Activated T-cell treated with anti-CD3 and anti-CD28 coated beads, Interleukin-2, amount 50 U/mL, for 72 hours (primary cell): ENCODE results near the gene SSC5D. TPM values are rescaled to one million over a fixed set of nuclear protein-coding genes. Genes with fewer than 3 reads are reported as not detected.

ENCODE experiments used
- ATAC-seq, 2 donors: fragments of 150-1000 bp; cut with Tn5 transposase; replicated peaks in 1 of 2; 2 replicates each; pipeline ENCODE4 v1.10.0; 2021; ENCODE audit warnings: moderate library complexity in 2 of 2, mild to moderate bottlenecking in 1 of 2
- DNase-seq, 2 donors: peaks; one replicate each; pipeline ENCODE4 v3.0.0; 2021 to 2022; ENCODE audit warnings: mixed read lengths in 1 of 2
- H3K27ac Mint-ChIP-seq: one replicate; pipeline ENCODE4 v1.8.0; 2022; ENCODE audit warnings: mild to moderate bottlenecking, moderate library complexity, mixed read lengths
- H3K27me3 Mint-ChIP-seq: one replicate; pipeline ENCODE4 v1.8.0; 2022; ENCODE audit warnings: low read depth, mixed read lengths
- H3K36me3 Mint-ChIP-seq, 2 donors: one replicate each; pipeline ENCODE4 v1.8.0; 2022; ENCODE audit warnings: mixed read lengths in 2 of 2, mild to moderate bottlenecking in 1 of 2; ENCODE audit not compliant: insufficient read depth in 2 of 2
- H3K4me1 Mint-ChIP-seq: one replicate; pipeline ENCODE4 v1.8.0; 2022; ENCODE audit warnings: low read depth, mixed read lengths
- H3K4me3 Mint-ChIP-seq, 2 donors: one replicate each; pipeline ENCODE4 v1.8.0; 2022; ENCODE audit warnings: mild to moderate bottlenecking in 2 of 2, mixed read lengths in 2 of 2, moderate library complexity in 2 of 2
- H3K9me3 Mint-ChIP-seq, 2 donors: one replicate each; pipeline ENCODE4 v1.8.0; 2022; ENCODE audit warnings: mixed read lengths in 2 of 2
- total RNA-seq, 2 donors: library from RNA; stranded (reverse); gene quantifications; one replicate each; pipeline ENCODE4 v1.2.3, GENCODE V29; 2022

Gene SSC5D
- total RNA-seq, 2 donors from 2014 or later: 1.2 to 1.7 TPM

GRCh38 chr19:55552206-55552605 is 64.0 kb downstream of the SSC5D start:
- no peak for DNase-seq

GRCh38 chr19:55552620-55553019 is 64.4 kb downstream of the SSC5D start:
- H3K4me1 Mint-ChIP-seq: no peaks in the 10 kb centered on the region
- no peaks in the 10 kb centered on the region for H3K36me3 Mint-ChIP-seq
- H3K9me3 Mint-ChIP-seq: no peaks in the 10 kb centered on the region
- H3K27me3 Mint-ChIP-seq: peaks cover 3% of the 10 kb centered on the region
- ATAC-seq: no peak
- no peak for DNase-seq
- no peak overlapping the region for H3K4me3 Mint-ChIP-seq
- H3K27ac Mint-ChIP-seq: no peak overlapping the region

More at GRCh38 chr19:55552206-55552605, 64.0 kb downstream of the SSC5D start:
- Mint-ChIP-seq H3K9me3 (no peaks in the 10 kb centered on the region), H3K36me3 (no peaks in the 10 kb centered on the region), H3K4me1 (no peaks in the 10 kb centered on the region), H3K27ac (no peak overlapping the region), H3K4me3 (no peak overlapping the region), H3K27me3 (peaks cover 8% of the 10 kb centered on the region)
- no peak for ATAC-seq

GRCh38 chr19:55553217-55554182 is 65.3 kb downstream of the SSC5D start:
- Mint-ChIP-seq H3K36me3 (no peaks in the 10 kb centered on the region), H3K27ac (no peak overlapping the region), H3K4me3 (no peak overlapping the region), H3K27me3 (no peaks in the 10 kb centered on the region), H3K4me1 (no peaks in the 10 kb centered on the region), H3K9me3 (no peaks in the 10 kb centered on the region)
- DNase-seq (no peak), ATAC-seq (no peak)

- Mint-ChIP-seq H3K9me3 (no peaks in the 10 kb centered on the region), H3K27me3 (no peaks in the 10 kb centered on the region), H3K4me1 (no peaks in the 10 kb centered on the region), H3K4me3 (no peak overlapping the region), H3K27ac (no peak overlapping the region), H3K36me3 (no peaks in the 10 kb centered on the region)
- DNase-seq: no peak
- ATAC-seq: no peak
Observed at GRCh38 chr19:55554302-55554701, 66.1 kb downstream of the SSC5D start.

- DNase-seq (no peak), ATAC-seq (no peak)
- no peak overlapping the region for H3K4me3 Mint-ChIP-seq
- no peaks in the 10 kb centered on the region for H3K4me1 Mint-ChIP-seq
- H3K36me3 Mint-ChIP-seq: no peaks in the 10 kb centered on the region
- no peaks in the 10 kb centered on the region for H3K27me3 Mint-ChIP-seq
- no peak overlapping the region for H3K27ac Mint-ChIP-seq
- no peaks in the 10 kb centered on the region for H3K9me3 Mint-ChIP-seq
Observed at GRCh38 chr19:55554741-55555152, 66.5 kb downstream of the SSC5D start.

GRCh38 chr19:55559684-55560083 is 71.4 kb downstream of the SSC5D start:
- peaks cover 7% of the 10 kb centered on the region for H3K27me3 Mint-ChIP-seq
- ATAC-seq (no peak), DNase-seq (no peak)
- H3K27ac Mint-ChIP-seq: no peak overlapping the region
- no peaks in the 10 kb centered on the region for H3K9me3 Mint-ChIP-seq
- no peaks in the 10 kb centered on the region for H3K36me3 Mint-ChIP-seq
- no peaks in the 10 kb centered on the region for H3K4me1 Mint-ChIP-seq
- H3K4me3 Mint-ChIP-seq: no peak overlapping the region

GRCh38 chr19:55563261-55563690 is 75.0 kb downstream of the SSC5D start:
- peaks cover 7% of the 10 kb centered on the region for H3K27me3 Mint-ChIP-seq
- H3K4me3 Mint-ChIP-seq: no peak overlapping the region
- no peaks in the 10 kb centered on the region for H3K4me1 Mint-ChIP-seq
- ATAC-seq (no peak), DNase-seq (no peak)
- no peaks in the 10 kb centered on the region for H3K9me3 Mint-ChIP-seq
- no peak overlapping the region for H3K27ac Mint-ChIP-seq
- no peaks in the 10 kb centered on the region for H3K36me3 Mint-ChIP-seq

- Mint-ChIP-seq H3K27me3 (no peaks in the 10 kb centered on the region), H3K4me3 (no peak overlapping the region), H3K36me3 (no peaks in the 10 kb centered on the region), H3K4me1 (no peaks in the 10 kb centered on the region), H3K27ac (no peak overlapping the region), H3K9me3 (no peaks in the 10 kb centered on the region)
- ATAC-seq (no peak), DNase-seq (no peak)
Observed at GRCh38 chr19:55566823-55567222, 78.6 kb downstream of the SSC5D start.

GRCh38 chr19:55567708-55568328 is 79.6 kb downstream of the SSC5D start:
- no peaks in the 10 kb centered on the region for H3K27me3 Mint-ChIP-seq
- no peaks in the 10 kb centered on the region for H3K4me1 Mint-ChIP-seq
- H3K4me3 Mint-ChIP-seq: no peak overlapping the region
- ATAC-seq (no peak), DNase-seq (no peak)
- no peaks in the 10 kb centered on the region for H3K9me3 Mint-ChIP-seq
- no peak overlapping the region for H3K27ac Mint-ChIP-seq
- H3K36me3 Mint-ChIP-seq: no peaks in the 10 kb centered on the region

Other genes starting within 250 kb of the SSC5D start
- gene PPP6R1, start 229.4 kb upstream of the SSC5D start, total RNA-seq: 100 to 1,000 TPM; 177 to 202 TPM
- 10 to 100 TPM; 23.9 to 31.1 TPM for gene HSPBP1, start 208.3 kb upstream of the SSC5D start, total RNA-seq
- 10 to 100 TPM; 13.0 to 19.6 TPM for gene BRSK1, start 204.4 kb upstream of the SSC5D start, total RNA-seq
- not detected for gene TMEM150B, start 163.1 kb upstream of the SSC5D start, total RNA-seq
- 10 to 100 TPM; 29.2 to 31.3 TPM for gene KMT5C, start 148.6 kb upstream of the SSC5D start, total RNA-seq
- gene COX6B2, start 133.7 kb upstream of the SSC5D start, total RNA-seq: 1 to 10 TPM; 3.1 to 7.4 TPM
- gene GARIN5B, start 125.2 kb upstream of the SSC5D start, total RNA-seq: under 1 TPM in 1 of 2 donors, not detected in 1; 0.07 TPM
- gene IL11, start 118.0 kb upstream of the SSC5D start, total RNA-seq: 1 to 10 TPM; 4.0 to 5.4 TPM
- gene TMEM190, start 111.6 kb upstream of the SSC5D start, total RNA-seq: not detected
- 10 to 100 TPM in 1 of 2 donors, 1 to 10 TPM in 1; 7.5 to 11.7 TPM for gene TMEM238, start 104.1 kb upstream of the SSC5D start, total RNA-seq
- 1,000 to 10,000 TPM; 3,217 to 3,413 TPM for gene RPL28, start 102.5 kb upstream of the SSC5D start, total RNA-seq
- gene UBE2S, start 80.6 kb upstream of the SSC5D start, total RNA-seq: 100 to 1,000 TPM; 192 to 223 TPM
- gene SHISA7, start 45.1 kb upstream of the SSC5D start, total RNA-seq: under 1 TPM in 1 of 2 donors, not detected in 1; 0.17 TPM
- 10 to 100 TPM; 19.5 to 20.3 TPM for gene ISOC2, start 26.8 kb upstream of the SSC5D start, total RNA-seq
- gene C19orf85, start 23.7 kb upstream of the SSC5D start, total RNA-seq: not detected
- 1 to 10 TPM; 7.9 to 9.0 TPM for gene ZNF628, start 11.8 kb upstream of the SSC5D start, total RNA-seq
- gene NAT14, start 3.2 kb upstream of the SSC5D start, total RNA-seq: 10 to 100 TPM; 19.2 to 20.5 TPM
- gene SBK2, start 48.7 kb downstream of the SSC5D start, total RNA-seq: not detected
- gene SBK3, start 57.1 kb downstream of the SSC5D start, total RNA-seq: not detected
- gene ZNF579, start 92.4 kb downstream of the SSC5D start, total RNA-seq: 1 to 10 TPM; 9.3 to 9.4 TPM
- gene FIZ1, start 111.1 kb downstream of the SSC5D start, total RNA-seq: 10 to 100 TPM; 16.2 to 17.3 TPM
- 10 to 100 TPM; 26.2 to 32.3 TPM for gene ZNF524, start 111.9 kb downstream of the SSC5D start, total RNA-seq
- gene ZNF865, start 117.2 kb downstream of the SSC5D start, total RNA-seq: 10 to 100 TPM; 12.9 to 13.2 TPM
- 1 to 10 TPM; 4.3 to 6.9 TPM for gene ZNF784, start 136.1 kb downstream of the SSC5D start, total RNA-seq
- gene ZNF580, start 152.6 kb downstream of the SSC5D start, total RNA-seq: 10 to 100 TPM; 46.1 to 47.8 TPM
- 10 to 100 TPM; 43.1 to 50.7 TPM for gene ZNF581, start 155.2 kb downstream of the SSC5D start, total RNA-seq
- 10 to 100 TPM; 13.8 to 21.7 TPM for gene CCDC106, start 159.8 kb downstream of the SSC5D start, total RNA-seq
- gene U2AF2, start 166.6 kb downstream of the SSC5D start, total RNA-seq: 100 to 1,000 TPM; 128 to 137 TPM
- 10 to 100 TPM; 33.8 to 40.5 TPM for gene EPN1, start 186.8 kb downstream of the SSC5D start, total RNA-seq
- not detected for gene NLRP9, start 250.0 kb downstream of the SSC5D start, total RNA-seq